ENCODE measurements around the gene TSEN15.

- peak; percentile 72 for TF ChIP-seq GABPA (tag; conservative IDR thresholded peaks at IDR 0.05; ENCODE audit: low read depth)
- TF ChIP-seq CCAR2 (IDR thresholded peaks at IDR 0.05; ENCODE audit: low read depth, low read length), result no peak
- TF ChIP-seq TARDBP (IDR thresholded peaks at IDR 0.05), result peak; percentile 67; the same call in 1 of the 2 replicates
- no peak for TF ChIP-seq TFE3 (CRISPR knock-in tag; IDR thresholded peaks at IDR 0.05)
These were observed 20.0 kb upstream of the TSEN15 start for GRCh38 chr1:184031409-184032107.

Data from K562 (cell line).